GM23248 (cell line): Measurements from ENCODE around the gene MRNIP. TPM values are rescaled to one million over a fixed set of nuclear protein-coding genes. Genes with fewer than 3 reads are reported as not detected.
A peak's percentile ranks its signal among the peaks of the same experiment; 100 is the strongest.

Experiments used
- DNase-seq: peaks from one replicate; pipeline ENCODE4 v3.0.0-alpha.2; 2015
- H2AFZ ChIP-seq: fragments of 200-600 bp; sonication (generic); 2 replicates; pipeline ENCODE4 v1.6.1; 2016; ENCODE audit warnings: antibody characterized with exemption
- H3F3A ChIP-seq: fragments of 200-600 bp; sonication (generic); 2 replicates; pipeline ENCODE4 v1.6.1; 2016; ENCODE audit warnings: mild to moderate bottlenecking, antibody characterized with exemption, mixed run types; ENCODE audit not compliant: insufficient read depth
- H3K27ac ChIP-seq: fragments of 200-600 bp; sonication (generic); 2 replicates; pipeline ENCODE4 v1.5.1; 2016; ENCODE audit warnings: mild to moderate bottlenecking
- H3K27me3 ChIP-seq: fragments of 200-600 bp; sonication (generic); replicated peaks from 2 replicates; pipeline ENCODE4 v1.6.1; 2016; ENCODE audit warnings: mild to moderate bottlenecking; ENCODE audit not compliant: insufficient read depth
- H3K36me3 ChIP-seq: fragments of 200-600 bp; sonication (generic); 2 replicates; pipeline ENCODE4 v1.6.1; 2016; ENCODE audit warnings: low read depth, mild to moderate bottlenecking
- H3K4me1 ChIP-seq: fragments of 200-600 bp; sonication (generic); 2 replicates; pipeline ENCODE4 v1.6.1; 2016; ENCODE audit warnings: mild to moderate bottlenecking; ENCODE audit not compliant: insufficient read depth
- H3K4me2 ChIP-seq: fragments of 200-600 bp; sonication (generic); one replicate; pipeline ENCODE4 v1.6.1; 2016; ENCODE audit warnings: mild to moderate bottlenecking; ENCODE audit not compliant: unreplicated experiment
- H3K4me3 ChIP-seq: fragments of 200-600 bp; sonication (generic); 2 replicates; pipeline ENCODE4 v1.5.1; 2016; ENCODE audit warnings: mild to moderate bottlenecking
- H3K79me2 ChIP-seq: fragments of 200-600 bp; sonication (generic); 2 replicates; pipeline ENCODE4 v1.6.1; 2016; ENCODE audit warnings: mild to moderate bottlenecking; ENCODE audit not compliant: insufficient read depth
- H3K9ac ChIP-seq: fragments of 200-600 bp; sonication (generic); 2 replicates; pipeline ENCODE4 v1.6.1; 2016; ENCODE audit warnings: mild to moderate bottlenecking
- H3K9me2 ChIP-seq: fragments of 200-600 bp; sonication (generic); 2 replicates; pipeline ENCODE4 v1.6.1; 2016; ENCODE audit warnings: mixed run types, mild to moderate bottlenecking, moderate library complexity; ENCODE audit not compliant: insufficient read depth
- H3K9me3 ChIP-seq: fragments of 200-600 bp; sonication (generic); one replicate; pipeline ENCODE4 v1.6.1; 2017; ENCODE audit warnings: low read depth
- H4K20me1 ChIP-seq: fragments of 200-600 bp; sonication (generic); 2 replicates; pipeline ENCODE4 v1.6.0; 2016; ENCODE audit not compliant: insufficient read depth
- EZH2 ChIP-seq: fragments of 200-600 bp; sonication (generic); IDR thresholded peaks from 2 replicates; pipeline ENCODE4 v1.6.1; 2018; ENCODE audit warnings: antibody characterized with exemption, mild to moderate bottlenecking; ENCODE audit not compliant: insufficient read depth, poor library complexity, severe bottlenecking
- EZH2phosphoT487 ChIP-seq: fragments of 200-600 bp; sonication (generic); IDR thresholded peaks from 2 replicates; pipeline ENCODE4 v1.6.1; 2018; ENCODE audit warnings: antibody characterized with exemption, moderate library complexity, mild to moderate bottlenecking, low read depth; ENCODE audit not compliant: insufficient read depth
- WGBS, 2 experiments: methylation state at CpG; one replicate each; pipeline ENCODE4 v1.1.6; 2015 to 2017; ENCODE audit warnings: low lambda C conversion rate in 2 of 2, low coverage in 1 of 2; ENCODE audit errors: missing lambda C conversion rate in 2 of 2; 5-methylcytosine and 5-hydroxymethylcytosine counted together
- in situ Hi-C: fragments of 300-500 bp; cut with MboI; formaldehyde crosslinking; loops from 2 replicates; pipeline ENCODE4 v1.15.0; 2020
- polyA plus RNA-seq: library from polyadenylated mRNA; unstranded; fragments of >200 nt; fragmentation: Nextera tagmentation; extraction: Ambion mirVana; gene quantifications from 2 replicates; pipeline ENCODE4 v1.2.1, GENCODE V29; 2016
- total RNA-seq: library from RNA; depleted of rRNA; stranded (reverse); fragments of >200 nt; shearing (Covaris generic); gene quantifications from 2 replicates; pipeline ENCODE4 v1.2.3, GENCODE V29; 2014

MRNIP gene
- total and polyA plus RNA-seq, 2 experiments from 2014 or later = 14.1 to 17.3 TPM

- H3K36me3 ChIP-seq = no peaks in the 10 kb centered on the region
- WGBS, 2 experiments = 89 to 96% methylated on average over 2 of the region's 2 CpGs
- in situ Hi-C loops = no loop called here
Observed at GRCh38 chr5:179862296-179862695, 3.7 kb upstream of the MRNIP start.

DNA sequence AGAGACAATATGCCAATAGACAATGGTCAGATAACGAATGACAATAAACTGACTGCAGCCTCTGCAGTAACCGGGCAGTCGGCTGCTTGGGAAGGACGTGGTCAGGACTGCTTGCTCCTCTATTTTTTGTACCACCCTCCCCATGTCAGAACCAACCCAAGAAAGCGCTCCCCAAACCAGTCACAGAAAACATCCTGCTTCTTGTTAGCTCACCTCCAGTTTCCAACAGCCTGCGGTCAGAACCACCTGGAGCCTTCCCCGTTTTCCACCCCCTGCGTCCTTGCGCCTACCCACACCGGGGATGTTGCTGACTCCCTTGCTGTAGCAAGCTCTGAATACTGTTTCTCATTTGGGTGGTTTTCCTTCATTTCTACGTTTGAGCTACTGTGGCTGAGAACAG lies 1.7 kb upstream of the MRNIP start:
- Histone ChIP-seq H3K4me3 (peak overlapping the region; percentile 84), H4K20me1 (no peaks in the 10 kb centered on the region), H3K4me2 (peak overlapping the region; percentile 80), H3K9me3 (no peaks in the 10 kb centered on the region), H3K27ac (peak overlapping the region; percentile 65), H3K9ac (peak overlapping the region; percentile 85; the same call in 1 of the 2 replicates), H3K36me3 (no peaks in the 10 kb centered on the region), H2AFZ (no peak overlapping the region; the same call in 1 of the 2 replicates), H3K79me2 (peaks cover 27% of the 10 kb centered on the region), H3K4me1 (peaks cover 9% of the 10 kb centered on the region), H3K9me2 (no peaks in the 10 kb centered on the region), H3F3A (peaks cover 29% of the 10 kb centered on the region), H3K27me3 (no peaks in the 10 kb centered on the region)
- TF ChIP-seq EZH2phosphoT487 (no peak), EZH2 (no peak)
- in situ Hi-C loops = no loop called here
- WGBS, 2 experiments = 34 to 42% methylated on average over 11 of the region's 11 CpGs
- DNase-seq = peak; percentile 22

More at GRCh38 chr5:179862296-179862695, 3.7 kb upstream of the MRNIP start:
- H3K27ac ChIP-seq = no peak overlapping the region
- H4K20me1 ChIP-seq = no peaks in the 10 kb centered on the region
- peaks cover 9% of the 10 kb centered on the region for H3K4me1 ChIP-seq
- H3K9ac ChIP-seq = no peak overlapping the region
- H2AFZ ChIP-seq = no peak overlapping the region
- no peaks in the 10 kb centered on the region for H3K9me2 ChIP-seq
- TF ChIP-seq EZH2phosphoT487 (no peak), EZH2 (no peak)
- H3K9me3 ChIP-seq = no peaks in the 10 kb centered on the region
- no peaks in the 10 kb centered on the region for H3K27me3 ChIP-seq
- no peak for DNase-seq
- no peak overlapping the region for H3K4me3 ChIP-seq
- peaks cover 29% of the 10 kb centered on the region for H3F3A ChIP-seq
- peaks cover 9% of the 10 kb centered on the region for H3K79me2 ChIP-seq
- no peak overlapping the region for H3K4me2 ChIP-seq

GRCh38 chr5:179858241-179858585 lies 404 bp downstream of the MRNIP start:
- Histone ChIP-seq H3K4me2 (peak overlapping the region; percentile 84), H3K9me3 (no peaks in the 10 kb centered on the region), H3K9ac (peak overlapping the region; percentile 85), H2AFZ (peak overlapping the region; percentile 91), H3K4me1 (peaks cover 9% of the 10 kb centered on the region), H3K27ac (peak overlapping the region; percentile 45), H3K79me2 (peaks cover 44% of the 10 kb centered on the region), H4K20me1 (no peaks in the 10 kb centered on the region), H3F3A (peaks cover 29% of the 10 kb centered on the region), H3K9me2 (no peaks in the 10 kb centered on the region), H3K36me3 (no peaks in the 10 kb centered on the region; the same call in 1 of the 2 replicates), H3K27me3 (no peaks in the 10 kb centered on the region), H3K4me3 (peak overlapping the region; percentile 84)
- no peak for TF ChIP-seq EZH2phosphoT487
- peak; percentile 68 for DNase-seq
- in situ Hi-C loops = no loop called here
- 1 to 2% methylated on average over 32 of the region's 32 CpGs for WGBS, 2 experiments

DNA sequence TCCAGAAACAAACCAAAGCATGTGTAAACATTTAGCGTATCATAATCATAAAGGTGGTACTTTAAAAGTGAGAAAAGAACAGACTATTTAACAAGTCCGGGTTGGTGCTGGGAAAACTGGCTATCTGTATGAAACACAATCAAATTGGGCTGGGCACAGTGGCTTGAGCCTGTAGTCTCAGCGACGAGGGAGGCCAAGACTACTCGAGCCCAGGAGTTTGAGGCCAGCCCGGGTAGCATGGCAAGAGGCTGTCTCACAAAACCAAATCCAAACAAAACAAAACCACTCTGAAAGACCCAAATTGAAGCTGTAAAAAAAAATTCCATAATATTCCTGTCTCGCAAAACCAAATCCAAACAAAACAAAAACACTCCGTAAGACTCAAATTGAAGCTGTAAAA lies 4.3 kb downstream of the MRNIP start:
- H3K4me3 ChIP-seq = no peak overlapping the region

More for the DNA sequence above, 4.3 kb downstream of the MRNIP start:
- in situ Hi-C loops = no loop called here
- no peak overlapping the region for H2AFZ ChIP-seq
- H3K9me3 ChIP-seq = no peaks in the 10 kb centered on the region
- peaks cover 44% of the 10 kb centered on the region for H3K79me2 ChIP-seq
- no peak for DNase-seq
- peaks cover 4% of the 10 kb centered on the region; the same call in 1 of the 2 replicates for H3K36me3 ChIP-seq
- 0 out of 2 replicates have a peak, but pooled peaks cover under 1% of the 10 kb centered on the region for H3F3A ChIP-seq
- H3K4me1 ChIP-seq = no peaks in the 10 kb centered on the region; the same call in 1 of the 2 replicates
- no peak overlapping the region for H3K4me2 ChIP-seq
- no peaks in the 10 kb centered on the region for H4K20me1 ChIP-seq
- H3K27ac ChIP-seq = no peak overlapping the region
- H3K9ac ChIP-seq = no peak overlapping the region
- no peaks in the 10 kb centered on the region for H3K27me3 ChIP-seq
- TF ChIP-seq EZH2 (no peak), EZH2phosphoT487 (no peak)
- no peaks in the 10 kb centered on the region for H3K9me2 ChIP-seq
- 89 to 93% methylated on average over 8 of the region's 8 CpGs for WGBS, 2 experiments
